ENCODE results near the gene ARMS2. TPM values are rescaled to one million over a fixed set of nuclear protein-coding genes. Genes with fewer than 3 reads are reported as not detected.

Gene ARMS2
- total and polyA plus RNA-seq, 2 experiments from 2014 or later, result not detected

GRCh38 chr10:122490786-122491680 lies 36.6 kb downstream of the ARMS2 start:
- no peaks in the 10 kb centered on the region for H3K9me3 ChIP-seq (ENCODE audit: low read depth)
- H3K27me3 ChIP-seq, result no peaks in the 10 kb centered on the region
- H3K27ac ChIP-seq, result no peak overlapping the region
- no peaks in the 10 kb centered on the region for H3K9me2 ChIP-seq (replicated peaks; ENCODE audit: insufficient read depth)
- no peak overlapping the region for H3K4me3 ChIP-seq
- TF ChIP-seq EZH2phosphoT487 (IDR thresholded peaks at IDR 0.05; ENCODE audit: low read depth, severe bottlenecking, unreplicated experiment) (no peak), EZH2 (IDR thresholded peaks at IDR 0.05; ENCODE audit: borderline replicate concordance) (no peak)
- TF ChIP-seq, protein P1, sequence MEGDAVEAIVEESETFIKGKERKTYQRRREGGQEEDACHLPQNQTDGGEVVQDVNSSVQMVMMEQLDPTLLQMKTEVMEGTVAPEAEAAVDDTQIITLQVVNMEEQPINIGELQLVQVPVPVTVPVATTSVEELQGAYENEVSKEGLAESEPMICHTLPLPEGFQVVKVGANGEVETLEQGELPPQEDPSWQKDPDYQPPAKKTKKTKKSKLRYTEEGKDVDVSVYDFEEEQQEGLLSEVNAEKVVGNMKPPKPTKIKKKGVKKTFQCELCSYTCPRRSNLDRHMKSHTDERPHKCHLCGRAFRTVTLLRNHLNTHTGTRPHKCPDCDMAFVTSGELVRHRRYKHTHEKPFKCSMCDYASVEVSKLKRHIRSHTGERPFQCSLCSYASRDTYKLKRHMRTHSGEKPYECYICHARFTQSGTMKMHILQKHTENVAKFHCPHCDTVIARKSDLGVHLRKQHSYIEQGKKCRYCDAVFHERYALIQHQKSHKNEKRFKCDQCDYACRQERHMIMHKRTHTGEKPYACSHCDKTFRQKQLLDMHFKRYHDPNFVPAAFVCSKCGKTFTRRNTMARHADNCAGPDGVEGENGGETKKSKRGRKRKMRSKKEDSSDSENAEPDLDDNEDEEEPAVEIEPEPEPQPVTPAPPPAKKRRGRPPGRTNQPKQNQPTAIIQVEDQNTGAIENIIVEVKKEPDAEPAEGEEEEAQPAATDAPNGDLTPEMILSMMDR (IDR thresholded peaks at IDR 0.05; ENCODE audit: poor library complexity), result no peak
- 82% methylated on average over 26 of the region's 26 CpGs for WGBS (ENCODE audit: low lambda C conversion rate, missing lambda C conversion rate)
- peaks cover 21% of the 10 kb centered on the region for H3K4me1 ChIP-seq (ENCODE audit: insufficient read depth)
- H4K20me1 ChIP-seq (ENCODE audit: insufficient read depth, poor library complexity, severe bottlenecking), result no peaks in the 10 kb centered on the region
- no peak overlapping the region for H3K4me2 ChIP-seq
- H3K79me2 ChIP-seq, result no peaks in the 10 kb centered on the region
- H3K36me3 ChIP-seq (replicated peaks; ENCODE audit: insufficient read depth, low read depth), result no peaks in the 10 kb centered on the region
- H2AFZ ChIP-seq, result no peak overlapping the region
- no peak for DNase-seq (ENCODE audit: low spot score)

- Histone ChIP-seq H3K27me3 (no peaks in the 10 kb centered on the region), H3K79me2 (no peaks in the 10 kb centered on the region), H3K9me2 (replicated peaks; ENCODE audit: insufficient read depth) (no peaks in the 10 kb centered on the region), H2AFZ (no peak overlapping the region), H3K36me3 (replicated peaks; ENCODE audit: insufficient read depth, low read depth) (no peaks in the 10 kb centered on the region), H3K27ac (no peak overlapping the region), H3K9me3 (ENCODE audit: low read depth) (no peaks in the 10 kb centered on the region), H4K20me1 (ENCODE audit: insufficient read depth, poor library complexity, severe bottlenecking) (no peaks in the 10 kb centered on the region), H3K4me2 (no peak overlapping the region), H3K4me1 (ENCODE audit: insufficient read depth) (peaks cover 13% of the 10 kb centered on the region), H3K4me3 (no peak overlapping the region)
- no peak for DNase-seq (ENCODE audit: low spot score)
- 77% methylated on average over 9 of the region's 9 CpGs for WGBS (ENCODE audit: low lambda C conversion rate, missing lambda C conversion rate)
- TF ChIP-seq EZH2 (IDR thresholded peaks at IDR 0.05; ENCODE audit: borderline replicate concordance), result no peak
- TF ChIP-seq, protein P1 (IDR thresholded peaks at IDR 0.05; ENCODE audit: poor library complexity), result no peak
- TF ChIP-seq EZH2phosphoT487 (IDR thresholded peaks at IDR 0.05; ENCODE audit: low read depth, severe bottlenecking, unreplicated experiment), result no peak
These were observed 37.6 kb downstream of the ARMS2 start for GRCh38 chr10:122492006-122492405.

DNA sequence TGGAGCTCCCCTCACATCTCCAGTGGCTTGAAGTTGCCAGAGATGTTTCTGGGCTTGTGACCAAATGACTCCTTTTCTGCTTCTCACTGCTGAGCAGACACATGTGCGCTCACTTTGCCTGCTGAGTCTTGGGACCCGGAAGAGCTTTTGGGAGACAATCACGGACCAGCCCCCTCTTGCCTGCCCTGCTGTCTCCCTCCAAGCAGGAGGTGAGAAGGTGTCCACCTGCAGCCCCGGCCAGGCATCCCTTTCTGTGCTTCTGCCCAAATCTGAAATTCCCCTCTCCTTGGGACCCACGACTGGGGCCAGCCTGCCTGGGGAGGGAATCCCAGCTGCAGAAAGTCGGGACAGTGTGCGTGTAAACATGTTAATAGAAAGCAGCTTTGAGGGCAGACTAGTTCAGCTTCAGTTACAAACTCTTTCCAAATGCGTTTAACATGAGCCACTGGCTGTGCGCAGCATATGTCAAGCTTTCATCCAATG lies 38.6 kb downstream of the ARMS2 start:
- Histone ChIP-seq H3K27me3 (no peaks in the 10 kb centered on the region), H3K9me2 (replicated peaks; ENCODE audit: insufficient read depth) (no peaks in the 10 kb centered on the region), H3K79me2 (no peaks in the 10 kb centered on the region), H3K4me2 (no peak overlapping the region), H2AFZ (no peak overlapping the region), H3K9me3 (ENCODE audit: low read depth) (no peaks in the 10 kb centered on the region), H4K20me1 (ENCODE audit: insufficient read depth, poor library complexity, severe bottlenecking) (no peaks in the 10 kb centered on the region), H3K4me3 (no peak overlapping the region), H3K27ac (peak overlapping the region; percentile 17), H3K4me1 (ENCODE audit: insufficient read depth) (peaks cover 6% of the 10 kb centered on the region), H3K36me3 (replicated peaks; ENCODE audit: insufficient read depth, low read depth) (no peaks in the 10 kb centered on the region)
- DNase-seq (ENCODE audit: low spot score), result peak; percentile 28
- WGBS (ENCODE audit: low lambda C conversion rate, missing lambda C conversion rate), result 70% methylated on average over 9 of the region's 9 CpGs
- TF ChIP-seq, protein P1 (IDR thresholded peaks at IDR 0.05; ENCODE audit: poor library complexity), result no peak
- no peak for TF ChIP-seq EZH2phosphoT487 (IDR thresholded peaks at IDR 0.05; ENCODE audit: low read depth, severe bottlenecking, unreplicated experiment)
- no peak for TF ChIP-seq EZH2 (IDR thresholded peaks at IDR 0.05; ENCODE audit: borderline replicate concordance)

Data from hepatocyte (in vitro differentiated cells).